Karpas-422 (cell line): Measurements from ENCODE around the gene MSX1. TPM values are rescaled to one million over a fixed set of nuclear protein-coding genes. Genes with fewer than 3 reads are reported as not detected.
A peak's percentile ranks its signal among the peaks of the same experiment; 100 is the strongest.

ENCODE experiments used
- DNase-seq: peaks from one replicate; pipeline ENCODE4 v3.0.0-alpha.2; 2015
- H2AFZ ChIP-seq: fragments of 200-600 bp; sonication (generic); 2 replicates; pipeline ENCODE4 v1.6.1; 2014; ENCODE audit warnings: antibody characterized with exemption, low read length, mixed read lengths
- H3K27ac ChIP-seq: fragments of 200-600 bp; sonication (generic); 2 replicates; pipeline ENCODE4 v1.5.1; 2014; ENCODE audit warnings: mild to moderate bottlenecking, low read length, moderate library complexity
- H3K27me3 ChIP-seq: fragments of 200-600 bp; sonication (generic); 2 replicates; pipeline ENCODE4 v1.6.1; 2014; ENCODE audit warnings: low read length, mixed read lengths
- H3K36me3 ChIP-seq: fragments of 200-600 bp; sonication (generic); 2 replicates; pipeline ENCODE4 v1.6.1; 2014; ENCODE audit warnings: low read length, mixed read lengths; ENCODE audit not compliant: insufficient read depth
- H3K4me1 ChIP-seq: fragments of 200-600 bp; sonication (generic); 2 replicates; pipeline ENCODE4 v1.6.1; 2014; ENCODE audit warnings: mild to moderate bottlenecking, low read length, mixed read lengths
- H3K4me2 ChIP-seq: fragments of 200-600 bp; sonication (generic); 2 replicates; pipeline ENCODE4 v1.6.1; 2014; ENCODE audit warnings: low read length, low read depth, mild to moderate bottlenecking; ENCODE audit not compliant: poor library complexity, severe bottlenecking
- H3K4me3 ChIP-seq: fragments of 200-600 bp; sonication (generic); 2 replicates; pipeline ENCODE4 v1.5.1; 2014; ENCODE audit warnings: mild to moderate bottlenecking, antibody characterized with exemption, low read length, mixed read lengths
- H3K79me2 ChIP-seq: fragments of 200-600 bp; sonication (generic); 2 replicates; pipeline ENCODE4 v1.6.1; 2014; ENCODE audit warnings: mild to moderate bottlenecking, low read length, mixed read lengths
- H3K9ac ChIP-seq: fragments of 200-600 bp; sonication (generic); 2 replicates; pipeline ENCODE4 v1.6.0; 2014; ENCODE audit warnings: low read length
- H3K9me2 ChIP-seq: fragments of 200-600 bp; sonication (generic), shearing (Covaris generic); replicated peaks from 2 replicates; pipeline ENCODE4 v1.6.0; 2014; ENCODE audit warnings: mild to moderate bottlenecking, low read length, moderate library complexity; ENCODE audit not compliant: insufficient read depth
- H3K9me3 ChIP-seq: fragments of 300-700, 200-600 bp; sonication (generic); 2 replicates; pipeline ENCODE4 v1.6.1; 2014; ENCODE audit warnings: low read length, mixed read lengths
- H4K20me1 ChIP-seq: fragments of 200-600 bp; sonication (generic); 2 replicates; pipeline ENCODE4 v1.6.1; 2014; ENCODE audit warnings: mild to moderate bottlenecking, antibody characterized with exemption, low read length, low read depth; ENCODE audit not compliant: insufficient read depth
- total RNA-seq: library from RNA; depleted of rRNA; stranded (reverse); fragments of >200 nt; shearing (Covaris generic); gene quantifications from 2 replicates; pipeline ENCODE4 v1.2.3, GENCODE V29; 2014; ENCODE audit warnings: low replicate concordance

The MSX1 gene
- total RNA-seq, 1 experiment from 2014 or later: 4.5 TPM

GRCh38 chr4:4858527-4859324 lies 739 bp upstream of the MSX1 start:
- H3K4me1 ChIP-seq: peaks cover 5% of the 10 kb centered on the region; the same call in 1 of the 2 replicates
- H3K4me2 ChIP-seq: peak overlapping the region; percentile 49
- H3K36me3 ChIP-seq: no peaks in the 10 kb centered on the region
- peak overlapping the region; percentile 30; the same call in 1 of the 2 replicates for H3K4me3 ChIP-seq
- H3K27me3 ChIP-seq: no peaks in the 10 kb centered on the region
- no peaks in the 10 kb centered on the region for H4K20me1 ChIP-seq
- no peaks in the 10 kb centered on the region for H3K9me3 ChIP-seq
- no peak overlapping the region for H2AFZ ChIP-seq
- H3K9me2 ChIP-seq: no peaks in the 10 kb centered on the region
- H3K9ac ChIP-seq: 0 out of 2 replicates have a peak overlapping the region, but pooled peaks have one; percentile 48
- no peak overlapping the region for H3K27ac ChIP-seq
- DNase-seq: no peak
- no peaks in the 10 kb centered on the region; the same call in 1 of the 2 replicates for H3K79me2 ChIP-seq

- Histone ChIP-seq H3K36me3 (no peaks in the 10 kb centered on the region), H3K27me3 (no peaks in the 10 kb centered on the region), H3K9ac (peak overlapping the region; percentile 72), H3K79me2 (no peaks in the 10 kb centered on the region; the same call in 1 of the 2 replicates), H3K4me2 (peak overlapping the region; percentile 82), H3K9me3 (no peaks in the 10 kb centered on the region), H3K9me2 (no peaks in the 10 kb centered on the region), H2AFZ (0 out of 2 replicates have a peak overlapping the region, but pooled peaks have one; percentile 12), H3K27ac (no peak overlapping the region), H3K4me1 (peaks cover 5% of the 10 kb centered on the region; the same call in 1 of the 2 replicates), H4K20me1 (no peaks in the 10 kb centered on the region), H3K4me3 (peak overlapping the region; percentile 74)
- peak; percentile 56 for DNase-seq
These were observed 534 bp downstream of the MSX1 start for GRCh38 chr4:4859799-4860599.

GRCh38 chr4:4860600-4861389 lies 1.3 kb downstream of the MSX1 start:
- Histone ChIP-seq H3K9ac (peak overlapping the region; percentile 72), H4K20me1 (no peaks in the 10 kb centered on the region), H3K27me3 (no peaks in the 10 kb centered on the region), H3K27ac (no peak overlapping the region), H3K9me2 (no peaks in the 10 kb centered on the region), H3K4me3 (peak overlapping the region; percentile 74), H3K79me2 (no peaks in the 10 kb centered on the region; the same call in 1 of the 2 replicates), H3K4me2 (peak overlapping the region; percentile 82), H2AFZ (0 out of 2 replicates have a peak overlapping the region, but pooled peaks have one; percentile 12), H3K9me3 (no peaks in the 10 kb centered on the region), H3K4me1 (peaks cover 5% of the 10 kb centered on the region; the same call in 1 of the 2 replicates), H3K36me3 (no peaks in the 10 kb centered on the region)
- DNase-seq: peak; percentile 51

- no peaks in the 10 kb centered on the region; the same call in 1 of the 2 replicates for H3K79me2 ChIP-seq
- H3K4me1 ChIP-seq: peaks cover 5% of the 10 kb centered on the region; the same call in 1 of the 2 replicates
- peak overlapping the region; percentile 74 for H3K4me3 ChIP-seq
- no peaks in the 10 kb centered on the region for H3K27me3 ChIP-seq
- H3K36me3 ChIP-seq: no peaks in the 10 kb centered on the region
- no peaks in the 10 kb centered on the region for H4K20me1 ChIP-seq
- H3K9me2 ChIP-seq: no peaks in the 10 kb centered on the region
- H3K27ac ChIP-seq: no peak overlapping the region
- H3K9ac ChIP-seq: peak overlapping the region; percentile 72
- no peak overlapping the region for H2AFZ ChIP-seq
- no peak for DNase-seq
- H3K4me2 ChIP-seq: peak overlapping the region; percentile 82
- no peaks in the 10 kb centered on the region for H3K9me3 ChIP-seq
These were observed 2.0 kb downstream of the MSX1 start for GRCh38 chr4:4861390-4862018.

GRCh38 chr4:4862071-4862551 lies 2.6 kb downstream of the MSX1 start:
- no peaks in the 10 kb centered on the region for H3K9me3 ChIP-seq
- peaks cover 5% of the 10 kb centered on the region; the same call in 1 of the 2 replicates for H3K4me1 ChIP-seq
- no peaks in the 10 kb centered on the region for H3K36me3 ChIP-seq
- no peaks in the 10 kb centered on the region; the same call in 1 of the 2 replicates for H3K79me2 ChIP-seq
- H2AFZ ChIP-seq: no peak overlapping the region
- no peaks in the 10 kb centered on the region for H3K9me2 ChIP-seq
- no peak overlapping the region for H3K4me3 ChIP-seq
- H3K9ac ChIP-seq: no peak overlapping the region
- H3K27ac ChIP-seq: no peak overlapping the region
- no peak overlapping the region for H3K4me2 ChIP-seq
- H4K20me1 ChIP-seq: no peaks in the 10 kb centered on the region
- H3K27me3 ChIP-seq: no peaks in the 10 kb centered on the region
- DNase-seq: no peak

- H3K9ac ChIP-seq: no peak overlapping the region
- H3K27ac ChIP-seq: no peak overlapping the region
- peaks cover 5% of the 10 kb centered on the region; the same call in 1 of the 2 replicates for H3K4me1 ChIP-seq
- H3K79me2 ChIP-seq: no peaks in the 10 kb centered on the region; the same call in 1 of the 2 replicates
- H3K4me3 ChIP-seq: no peak overlapping the region
- no peaks in the 10 kb centered on the region for H3K9me2 ChIP-seq
- no peak overlapping the region for H2AFZ ChIP-seq
- no peaks in the 10 kb centered on the region for H3K36me3 ChIP-seq
- H4K20me1 ChIP-seq: no peaks in the 10 kb centered on the region
- H3K27me3 ChIP-seq: no peaks in the 10 kb centered on the region
- H3K9me3 ChIP-seq: no peaks in the 10 kb centered on the region
- DNase-seq: no peak
- no peak overlapping the region for H3K4me2 ChIP-seq
These were observed 3.4 kb downstream of the MSX1 start for GRCh38 chr4:4862665-4863482.
